GM12875 (cell line): ENCODE data around the gene PTPRD.

Source experiments
- H3K4me3 ChIP-seq: one replicate; pipeline ENCODE4 v1.5.1; 2011; ENCODE audit warnings: low read depth, low read length, control low read depth
- TF ChIP-seq, protein P1 (sequence below): IDR thresholded peaks from 2 replicates; pipeline ENCODE4 v1.5.1; 2011; ENCODE audit warnings: low read depth, mild to moderate bottlenecking, control low read depth, inconsistent platforms, low read length, moderate library complexity, borderline replicate concordance; ENCODE audit not compliant: insufficient read depth

PTPRD gene

DNA sequence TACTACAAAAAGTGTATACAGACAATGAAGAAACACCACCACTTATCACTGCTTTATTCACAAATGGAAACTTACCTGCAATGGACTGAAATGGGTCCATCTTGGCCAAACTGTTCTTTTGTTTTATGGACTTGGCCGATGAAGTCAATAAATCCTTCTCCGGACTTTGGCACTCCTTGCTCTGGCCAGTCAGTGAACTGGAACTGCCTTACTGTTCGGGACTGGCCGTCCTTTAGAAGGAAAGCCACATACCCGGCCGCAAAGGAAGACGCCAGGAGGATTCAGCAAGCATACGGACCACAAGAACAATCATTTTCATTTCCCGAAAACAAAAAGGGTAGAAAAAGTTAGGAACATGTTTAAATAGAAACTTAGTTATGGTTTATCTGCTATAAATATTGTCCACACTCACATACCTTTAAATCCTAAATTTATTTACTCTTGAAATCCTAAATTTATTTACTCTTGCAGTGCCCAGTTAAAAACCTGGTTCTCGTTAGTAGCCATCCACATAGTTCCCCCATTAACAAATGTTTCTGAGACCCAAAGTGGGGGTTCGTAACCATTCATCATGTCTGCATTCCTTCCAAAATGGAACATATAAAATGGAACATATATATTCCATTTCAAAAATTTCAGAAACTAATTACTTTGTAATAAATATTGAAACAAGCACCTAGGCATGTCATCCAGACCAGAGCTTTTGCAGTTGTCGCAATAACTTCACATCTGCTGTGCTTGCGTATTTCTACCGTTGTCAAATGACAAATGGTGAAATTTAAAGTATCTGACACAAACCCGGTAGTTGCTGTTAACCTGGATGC is 2281.1 kb downstream of the PTPRD start:
- TF ChIP-seq, protein P1, sequence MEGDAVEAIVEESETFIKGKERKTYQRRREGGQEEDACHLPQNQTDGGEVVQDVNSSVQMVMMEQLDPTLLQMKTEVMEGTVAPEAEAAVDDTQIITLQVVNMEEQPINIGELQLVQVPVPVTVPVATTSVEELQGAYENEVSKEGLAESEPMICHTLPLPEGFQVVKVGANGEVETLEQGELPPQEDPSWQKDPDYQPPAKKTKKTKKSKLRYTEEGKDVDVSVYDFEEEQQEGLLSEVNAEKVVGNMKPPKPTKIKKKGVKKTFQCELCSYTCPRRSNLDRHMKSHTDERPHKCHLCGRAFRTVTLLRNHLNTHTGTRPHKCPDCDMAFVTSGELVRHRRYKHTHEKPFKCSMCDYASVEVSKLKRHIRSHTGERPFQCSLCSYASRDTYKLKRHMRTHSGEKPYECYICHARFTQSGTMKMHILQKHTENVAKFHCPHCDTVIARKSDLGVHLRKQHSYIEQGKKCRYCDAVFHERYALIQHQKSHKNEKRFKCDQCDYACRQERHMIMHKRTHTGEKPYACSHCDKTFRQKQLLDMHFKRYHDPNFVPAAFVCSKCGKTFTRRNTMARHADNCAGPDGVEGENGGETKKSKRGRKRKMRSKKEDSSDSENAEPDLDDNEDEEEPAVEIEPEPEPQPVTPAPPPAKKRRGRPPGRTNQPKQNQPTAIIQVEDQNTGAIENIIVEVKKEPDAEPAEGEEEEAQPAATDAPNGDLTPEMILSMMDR, result no peak

DNA sequence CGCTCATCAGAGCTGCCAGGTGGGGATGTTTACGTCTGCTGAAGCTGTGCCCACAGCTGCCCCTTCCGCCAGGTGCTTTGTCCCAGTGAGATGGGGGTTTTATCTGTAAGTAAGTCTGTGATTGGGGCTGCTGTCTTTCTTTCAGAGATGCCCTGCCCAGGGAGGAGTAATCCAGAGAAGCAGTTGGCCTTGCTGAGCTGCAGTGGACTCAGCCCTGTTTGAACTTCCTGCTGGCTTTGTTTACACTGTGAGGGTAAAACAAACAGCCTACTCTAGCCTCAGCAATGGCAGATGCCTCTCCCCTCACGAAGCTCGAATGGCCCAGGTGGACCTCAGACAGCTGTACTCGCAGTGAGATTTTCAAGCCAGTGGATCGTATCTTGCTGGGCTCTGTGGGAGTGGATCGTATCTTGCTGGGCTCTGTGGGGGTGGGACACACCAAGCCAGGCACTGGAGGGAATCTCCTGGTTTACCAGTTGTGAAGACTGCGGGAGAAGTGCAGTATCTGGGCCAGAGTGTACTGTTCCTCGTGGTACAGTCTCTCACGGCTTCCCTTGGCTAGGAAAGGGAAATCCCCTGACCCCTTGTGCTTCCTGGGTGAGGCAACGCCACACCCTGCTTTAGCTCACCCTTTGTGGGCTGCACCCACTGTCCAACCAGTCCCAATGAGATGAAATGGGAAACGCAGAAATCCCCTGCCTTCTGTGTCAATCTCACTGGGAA is 2283.1 kb downstream of the PTPRD start:
- TF ChIP-seq, protein P1, result no peak
- no peak overlapping the region for H3K4me3 ChIP-seq

More for the DNA sequence above, 2281.1 kb downstream of the PTPRD start:
- H3K4me3 ChIP-seq, result no peak overlapping the region

DNA sequence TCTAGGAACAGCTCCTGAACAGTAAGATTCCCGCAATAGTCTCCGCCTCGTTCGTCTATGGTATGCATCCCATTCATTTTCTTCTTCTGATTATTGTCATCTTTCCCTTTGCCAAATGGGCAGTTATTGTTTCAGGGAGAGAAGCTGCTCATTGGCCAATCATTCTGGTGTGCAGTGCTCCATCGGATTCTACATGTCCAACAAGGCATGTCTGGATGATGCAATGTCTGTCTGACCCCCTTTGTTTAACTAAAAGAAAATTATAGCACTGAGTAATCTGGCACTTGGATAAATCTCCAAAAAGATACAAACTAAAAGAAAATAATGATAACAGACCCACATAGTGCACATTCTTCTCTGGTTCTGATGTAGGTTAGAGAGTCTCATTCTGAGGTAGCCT is 2297.6 kb downstream of the PTPRD start:
- no peak overlapping the region for H3K4me3 ChIP-seq
- TF ChIP-seq, protein P1, result no peak

DNA sequence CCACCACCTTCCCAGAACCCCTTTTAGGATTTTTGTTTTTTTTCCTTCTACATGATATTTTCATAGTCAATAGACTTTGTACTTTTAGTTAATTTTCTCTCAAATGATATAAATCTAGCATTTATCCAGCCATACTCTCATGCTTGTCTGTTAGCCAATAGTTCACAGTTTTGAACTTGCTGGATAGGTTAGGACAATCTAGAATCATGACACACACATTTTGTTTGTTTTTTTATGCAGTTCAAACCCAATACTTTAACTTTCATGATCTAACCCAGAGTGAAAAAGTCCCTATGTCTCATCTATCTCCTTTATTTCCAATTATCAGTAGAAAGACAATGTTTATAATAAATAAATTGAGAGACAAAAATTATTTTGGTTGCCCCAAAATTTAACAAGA is 2303.5 kb downstream of the PTPRD start:
- no peak overlapping the region for H3K4me3 ChIP-seq
- TF ChIP-seq, protein P1, result no peak

DNA sequence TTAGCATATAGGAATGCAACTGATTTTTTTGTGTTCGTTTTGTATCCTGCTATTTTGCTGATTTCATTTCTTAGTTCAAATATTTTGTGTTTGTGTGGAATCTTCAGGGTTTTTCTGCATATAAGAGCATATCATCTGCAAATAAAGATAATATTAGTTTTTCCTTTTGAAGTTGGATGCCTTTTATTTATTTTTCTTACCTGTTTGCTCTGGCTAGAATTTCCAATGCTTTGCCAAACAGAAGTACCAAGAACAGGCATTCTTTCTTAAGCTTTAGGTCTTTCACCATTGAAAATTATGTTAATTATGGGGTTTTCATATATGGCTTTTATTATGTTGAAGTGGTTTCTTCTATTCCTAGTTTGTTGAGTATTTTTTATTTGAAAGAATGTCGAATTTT is 2308.1 kb downstream of the PTPRD start:
- TF ChIP-seq, protein P1, result no peak
- H3K4me3 ChIP-seq, result no peak overlapping the region

DNA sequence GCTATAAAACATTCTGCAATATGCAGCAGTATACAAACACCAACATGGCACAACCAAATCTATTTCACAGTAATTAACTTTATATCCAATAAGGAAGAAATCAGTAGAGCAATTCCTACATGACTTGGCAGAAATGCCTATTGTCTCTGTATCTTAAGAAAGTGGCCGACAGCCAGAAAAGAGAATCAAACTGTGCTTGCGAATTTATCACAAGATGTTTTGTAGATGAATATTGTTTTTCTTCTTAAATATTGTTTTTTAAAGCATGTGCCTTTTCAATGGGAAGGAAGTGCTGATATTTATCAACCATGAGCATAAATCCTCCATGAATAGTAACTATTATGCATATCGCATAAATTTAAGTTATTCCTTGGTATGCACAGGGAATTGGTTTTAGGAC is 2311.5 kb downstream of the PTPRD start:
- H3K4me3 ChIP-seq, result no peak overlapping the region
- TF ChIP-seq, protein P1, result no peak
